ENCODE results near the gene TPP1.

TPP1 gene

DNA sequence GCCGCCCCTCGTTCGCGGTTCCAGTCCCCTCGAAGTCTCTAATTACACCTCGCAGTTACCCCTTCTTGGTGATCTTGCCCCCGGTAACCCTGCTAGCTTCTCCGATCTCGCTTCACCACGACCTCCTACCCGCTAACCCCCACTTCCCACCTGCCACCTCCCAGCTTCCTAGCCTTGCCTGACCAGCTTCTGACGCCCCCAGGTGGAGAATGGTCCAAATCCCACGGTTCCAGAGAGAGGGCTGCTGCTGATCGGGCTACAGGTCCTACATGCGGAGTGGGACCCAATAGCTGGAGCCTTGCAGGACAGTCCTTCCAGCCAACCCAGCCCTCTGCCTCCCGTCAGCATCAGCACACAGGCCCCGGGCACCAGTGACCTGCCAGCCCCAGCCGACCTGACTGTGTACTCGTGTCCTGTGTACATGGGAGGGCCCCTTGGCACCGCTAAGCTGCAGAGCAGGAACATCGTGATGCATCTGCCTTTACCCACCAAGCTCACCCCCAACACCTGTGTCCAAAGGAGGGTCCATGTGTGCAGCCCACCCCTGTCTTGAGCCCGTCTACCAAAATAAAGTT is 47.7 kb downstream of the TPP1 start:
- no peak overlapping the region for H3K4me3 ChIP-seq

GRCh38 chr11:6570691-6571427 is 48.4 kb downstream of the TPP1 start:
- Histone ChIP-seq H3K4me3 (no peak overlapping the region), H3K27ac (no peak overlapping the region)

More for the DNA sequence above, 47.7 kb downstream of the TPP1 start:
- no peak overlapping the region for H3K27ac ChIP-seq

- H3K27ac ChIP-seq = no peak overlapping the region
- H3K4me3 ChIP-seq = no peak overlapping the region
Observed at GRCh38 chr11:6569706-6570105, 49.5 kb downstream of the TPP1 start.

DNA sequence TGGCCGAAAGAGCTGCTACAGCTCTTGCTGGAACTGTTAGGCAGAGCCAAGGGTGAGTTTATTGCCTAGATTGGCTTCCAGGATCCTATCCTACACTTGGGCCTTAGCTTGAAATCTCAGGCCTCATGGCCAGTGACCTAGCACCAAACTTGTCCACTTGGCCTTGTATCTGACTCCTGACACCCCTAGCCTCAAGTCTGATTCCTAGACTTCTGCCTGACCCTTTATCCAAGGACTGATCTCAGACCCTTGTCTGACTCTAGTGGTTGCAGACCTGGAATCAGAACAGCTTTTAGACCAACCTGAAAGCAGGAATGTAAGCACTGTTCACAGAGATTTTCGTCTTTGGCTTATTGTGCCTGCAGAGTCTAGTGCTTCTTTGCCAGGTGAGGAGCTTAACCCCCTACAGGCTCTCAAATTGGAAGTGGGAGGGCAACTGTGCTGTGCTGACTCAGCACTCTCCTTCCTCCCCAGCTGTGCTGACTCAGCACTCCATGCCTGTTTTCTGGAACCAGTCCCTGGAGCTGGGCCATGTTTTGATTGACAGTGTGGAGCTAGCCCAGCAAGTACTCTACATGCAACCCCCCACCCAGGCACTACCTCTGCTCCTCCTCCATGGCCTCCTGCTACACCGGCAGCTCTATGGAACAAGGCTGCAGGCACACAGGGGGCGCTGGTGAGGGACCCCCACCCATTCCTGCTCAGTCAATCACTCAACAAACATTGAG is 50.9 kb downstream of the TPP1 start:
- H3K4me3 ChIP-seq = no peak overlapping the region
- peak overlapping the region in 1 of 21 experiments; percentile 7 for H3K27ac ChIP-seq

- Histone ChIP-seq H3K4me3 (no peak overlapping the region), H3K27ac (no peak overlapping the region)
Observed at GRCh38 chr11:6567371-6567745, 51.9 kb downstream of the TPP1 start.

DNA sequence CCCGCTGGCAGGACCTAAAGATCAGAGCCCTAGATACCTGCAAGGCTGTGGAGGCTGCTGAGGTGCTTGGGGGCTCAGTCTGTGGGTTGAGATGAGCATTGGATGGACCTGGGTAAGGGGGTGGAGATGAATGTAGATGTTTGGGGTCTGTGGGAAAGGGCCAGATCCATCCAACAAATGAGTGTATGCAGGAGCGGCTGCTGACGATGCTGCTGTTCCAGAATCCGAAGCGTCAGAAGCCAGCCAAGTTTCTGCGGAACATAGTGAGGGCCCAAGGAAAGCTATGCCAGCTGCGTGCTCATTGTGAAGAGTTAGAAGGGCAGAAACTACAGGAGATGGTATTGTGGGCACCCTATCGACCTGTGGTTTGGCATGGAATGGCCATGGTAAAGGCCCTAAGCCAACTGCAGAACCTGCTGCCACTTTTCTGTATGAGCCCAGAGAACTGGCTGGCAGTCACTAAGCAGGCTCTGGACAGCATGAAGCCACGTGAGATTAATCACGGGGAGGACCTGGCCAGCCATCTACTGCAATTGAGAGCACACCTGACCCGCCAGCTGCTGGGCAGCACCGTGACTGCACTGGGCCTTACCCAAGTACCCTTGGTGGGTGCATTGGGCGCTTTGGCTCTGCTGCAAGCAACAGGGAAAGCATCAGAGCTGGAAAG is 52.4 kb downstream of the TPP1 start:
- H3K27ac ChIP-seq = no peak overlapping the region
- H3K4me3 ChIP-seq = no peak overlapping the region

- no peak overlapping the region for H3K27ac ChIP-seq
- no peak overlapping the region for H3K4me3 ChIP-seq
Observed at GRCh38 chr11:6565988-6566703, 53.1 kb downstream of the TPP1 start.

DNA sequence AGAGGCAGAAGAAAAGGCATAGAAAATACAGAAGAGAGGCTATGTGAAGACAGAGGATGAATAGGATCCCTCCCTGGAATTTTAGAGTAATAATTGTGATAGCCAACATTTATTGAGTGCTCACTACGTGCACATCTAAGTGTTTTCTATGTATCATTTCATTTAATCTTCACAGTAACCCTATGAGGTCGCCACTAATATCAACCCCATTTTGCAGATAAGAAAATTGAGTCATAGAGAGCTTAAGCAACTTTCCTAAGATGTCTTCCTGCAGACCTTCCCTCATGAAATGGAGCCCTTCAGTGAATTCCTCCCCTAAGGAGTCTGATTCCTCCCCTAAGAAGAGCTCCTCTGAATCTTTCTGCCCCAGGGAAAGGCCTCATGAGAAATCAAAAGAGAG is 53.9 kb downstream of the TPP1 start:
- Histone ChIP-seq H3K4me3 (no peak overlapping the region), H3K27ac (no peak overlapping the region)

- no peak overlapping the region for H3K27ac ChIP-seq
Observed at GRCh38 chr11:6563667-6564066, 55.6 kb downstream of the TPP1 start.

DNA sequence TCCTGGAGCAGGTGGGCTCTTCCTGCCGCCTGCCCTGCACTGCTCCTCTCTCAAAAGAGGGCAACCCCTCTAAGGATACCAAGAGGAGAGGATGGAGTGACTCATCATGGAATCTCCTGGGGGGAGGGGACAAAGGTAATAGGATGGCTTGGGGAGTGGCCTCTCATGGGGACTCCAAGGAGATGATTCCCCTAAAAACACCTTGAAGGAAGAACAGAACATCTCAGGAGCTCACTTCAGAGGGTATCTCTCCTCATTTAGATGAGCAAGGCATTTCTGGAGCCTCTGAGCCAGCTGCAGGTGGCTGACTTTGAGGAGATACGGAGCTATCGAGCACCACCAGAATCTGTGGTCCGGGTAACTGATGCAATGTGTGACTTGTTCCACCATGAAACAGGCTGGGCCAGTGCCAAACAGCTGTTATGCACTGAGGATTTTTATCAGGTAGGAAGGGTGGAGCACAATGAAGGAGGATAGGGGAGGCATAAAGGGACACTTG is 56.1 kb downstream of the TPP1 start:
- Histone ChIP-seq H3K4me3 (no peak overlapping the region), H3K27ac (no peak overlapping the region)

More at GRCh38 chr11:6563667-6564066, 55.6 kb downstream of the TPP1 start:
- no peak overlapping the region for H3K4me3 ChIP-seq

All from skin epidermis (tissue), 12 donors.